Calu3 (cell line): ENCODE results near the gene PARD3. TPM values are rescaled to one million over a fixed set of nuclear protein-coding genes. Genes with fewer than 3 reads are reported as not detected.
"Not testable (repeated sequence)": the region's sequence is repeated elsewhere in the genome, so short reads cannot be mapped to it uniquely, and the experiment has no call there.

Experiments used
- BruUV-seq: library from RNA; stranded (reverse); fragments of 400-500 nt; replicated peaks from 2 replicates; lab custom pipeline; 2021; lab: Mats Ljungman, UMichigan
- CTCF ChIA-PET: fragments of 300-600 bp; sonication (Branson Sonifier 250); formaldehyde crosslinking; loops from one replicate; lab custom pipeline; 2022; ENCODE audit warnings: antibody characterized with exemption; lab: Charles Lee
- DNase-seq: peaks from one replicate; pipeline ENCODE4 v3.0.0; 2022
- H3K27ac Mint-ChIP-seq: one replicate; pipeline ENCODE4 v1.8.0; 2022; ENCODE audit warnings: mixed read lengths; ENCODE audit not compliant: unreplicated experiment
- H3K27me3 Mint-ChIP-seq: one replicate; pipeline ENCODE4 v1.8.0; 2022; ENCODE audit warnings: mixed read lengths; ENCODE audit not compliant: unreplicated experiment
- H3K36me3 Mint-ChIP-seq: one replicate; pipeline ENCODE4 v1.8.0; 2022; ENCODE audit warnings: mild to moderate bottlenecking, moderate library complexity, mixed read lengths; ENCODE audit not compliant: insufficient read depth, unreplicated experiment
- H3K4me1 Mint-ChIP-seq: one replicate; pipeline ENCODE4 v1.8.0; 2022; ENCODE audit warnings: mild to moderate bottlenecking, low read depth, mixed read lengths; ENCODE audit not compliant: unreplicated experiment
- H3K4me3 Mint-ChIP-seq: one replicate; pipeline ENCODE4 v1.8.0; 2022; ENCODE audit warnings: mild to moderate bottlenecking, low read depth, moderate library complexity, mixed read lengths; ENCODE audit not compliant: unreplicated experiment
- H3K9me3 Mint-ChIP-seq: one replicate; pipeline ENCODE4 v1.8.0; 2022; ENCODE audit warnings: low read depth, mixed read lengths; ENCODE audit not compliant: unreplicated experiment
- intact Hi-C: fragments of 100-400 bp; cut with micrococcal nuclease; formaldehyde crosslinking; loops from one replicate; pipeline ENCODE4 v1.10.0; 2022; ENCODE audit not compliant: unreplicated experiment
- total RNA-seq: library from RNA; stranded (reverse); gene quantifications from 2 replicates; pipeline ENCODE4 v1.2.3, GENCODE V29; 2022
- TF ChIP-seq, protein P1 (sequence below): fragments of 200-600 bp; IDR thresholded peaks from one replicate; pipeline ENCODE4 v1.8.0; 2022; ENCODE audit warnings: antibody characterized with exemption; ENCODE audit not compliant: unreplicated experiment

Gene PARD3
- total RNA-seq, 1 experiment from 2014 or later, result 62.4 TPM

DNA sequence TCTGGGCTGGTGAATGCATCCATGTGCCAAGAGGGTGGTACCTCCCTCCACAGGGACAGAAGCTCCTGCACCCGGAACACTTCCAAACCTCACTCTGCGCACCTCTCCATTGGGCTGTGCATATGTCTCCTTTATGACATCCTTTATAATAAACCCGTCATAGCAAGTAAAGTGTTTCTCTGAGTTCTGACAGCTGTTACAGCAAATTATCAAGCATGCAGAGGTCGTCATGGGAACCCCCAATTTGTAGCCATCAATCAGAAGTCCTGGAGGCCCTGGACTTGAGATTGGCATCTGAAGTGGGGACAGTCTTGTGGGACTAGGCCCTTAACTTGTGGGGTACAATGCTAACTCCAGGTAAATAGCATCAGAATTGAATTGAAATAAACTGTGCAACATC lies 29.4 kb upstream of the PARD3 start:
- BruUV-seq, result no TSS peak
- CTCF ChIA-PET, result no interaction called here

DNA sequence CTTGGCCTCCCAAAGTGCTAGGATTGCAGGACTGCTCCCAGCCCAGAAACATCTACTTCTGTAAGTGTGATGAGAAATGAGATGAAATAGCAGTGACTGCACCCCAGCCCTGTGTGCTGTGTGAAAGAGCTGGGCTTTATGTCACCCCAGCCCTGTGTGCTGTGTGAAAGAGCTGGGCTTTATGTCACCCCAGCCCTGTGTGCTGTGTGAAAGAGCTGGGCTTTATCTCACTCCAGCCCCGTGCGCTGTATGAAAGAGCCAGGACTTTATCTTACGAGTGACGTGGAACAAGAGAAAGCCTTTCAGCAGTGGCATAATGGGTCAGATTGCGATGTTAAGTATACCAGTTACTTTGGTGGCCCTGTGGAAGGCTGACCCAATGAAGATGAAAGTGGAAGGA lies 28.4 kb upstream of the PARD3 start:
- H3K9me3 Mint-ChIP-seq, H3K27ac Mint-ChIP-seq, intact Hi-C loops, CTCF ChIA-PET, H3K4me1 Mint-ChIP-seq, H3K4me3 Mint-ChIP-seq, BruUV-seq, DNase-seq, H3K36me3 Mint-ChIP-seq: not testable (repeated sequence)
- peaks cover 13% of the 10 kb centered on the region for H3K27me3 Mint-ChIP-seq

More for the DNA sequence above, 29.4 kb upstream of the PARD3 start:
- no peak for DNase-seq
- intact Hi-C loops, result no loop called here
- Mint-ChIP-seq H3K4me3 (no peak overlapping the region), H3K4me1 (no peaks in the 10 kb centered on the region), H3K9me3 (no peaks in the 10 kb centered on the region), H3K36me3 (no peaks in the 10 kb centered on the region), H3K27ac (no peak overlapping the region), H3K27me3 (peaks cover 13% of the 10 kb centered on the region)
- TF ChIP-seq, protein P1, sequence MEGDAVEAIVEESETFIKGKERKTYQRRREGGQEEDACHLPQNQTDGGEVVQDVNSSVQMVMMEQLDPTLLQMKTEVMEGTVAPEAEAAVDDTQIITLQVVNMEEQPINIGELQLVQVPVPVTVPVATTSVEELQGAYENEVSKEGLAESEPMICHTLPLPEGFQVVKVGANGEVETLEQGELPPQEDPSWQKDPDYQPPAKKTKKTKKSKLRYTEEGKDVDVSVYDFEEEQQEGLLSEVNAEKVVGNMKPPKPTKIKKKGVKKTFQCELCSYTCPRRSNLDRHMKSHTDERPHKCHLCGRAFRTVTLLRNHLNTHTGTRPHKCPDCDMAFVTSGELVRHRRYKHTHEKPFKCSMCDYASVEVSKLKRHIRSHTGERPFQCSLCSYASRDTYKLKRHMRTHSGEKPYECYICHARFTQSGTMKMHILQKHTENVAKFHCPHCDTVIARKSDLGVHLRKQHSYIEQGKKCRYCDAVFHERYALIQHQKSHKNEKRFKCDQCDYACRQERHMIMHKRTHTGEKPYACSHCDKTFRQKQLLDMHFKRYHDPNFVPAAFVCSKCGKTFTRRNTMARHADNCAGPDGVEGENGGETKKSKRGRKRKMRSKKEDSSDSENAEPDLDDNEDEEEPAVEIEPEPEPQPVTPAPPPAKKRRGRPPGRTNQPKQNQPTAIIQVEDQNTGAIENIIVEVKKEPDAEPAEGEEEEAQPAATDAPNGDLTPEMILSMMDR, result no peak

DNA sequence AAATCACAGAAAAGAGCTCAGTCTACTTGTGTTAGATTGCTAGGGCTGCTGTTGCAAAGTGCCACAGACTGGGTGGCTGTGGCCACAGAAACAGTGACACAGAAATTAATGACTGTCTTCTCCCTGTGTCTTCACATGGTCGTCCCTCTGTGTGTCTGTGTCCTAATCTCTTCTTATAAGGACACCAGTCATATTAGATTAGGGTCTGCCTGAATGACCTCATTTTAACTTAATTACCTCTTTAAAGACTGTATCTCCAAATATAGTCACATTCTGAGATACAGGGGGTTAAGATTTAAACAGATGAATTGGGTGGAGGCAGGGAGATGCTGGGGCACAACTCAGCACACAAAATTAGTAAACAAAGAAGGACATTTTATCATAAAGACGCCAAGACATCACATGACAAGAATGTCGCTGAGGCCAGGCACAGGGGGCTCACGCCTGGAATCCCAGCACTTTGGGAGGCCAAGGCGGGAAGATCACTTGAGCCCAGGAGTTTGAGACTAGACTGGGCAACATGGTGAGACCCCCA lies 23.3 kb upstream of the PARD3 start:
- H3K4me3 Mint-ChIP-seq, result no peak overlapping the region
- no peaks in the 10 kb centered on the region for H3K4me1 Mint-ChIP-seq
- H3K36me3 Mint-ChIP-seq, result no peaks in the 10 kb centered on the region
- H3K9me3 Mint-ChIP-seq, result no peaks in the 10 kb centered on the region
- H3K27ac Mint-ChIP-seq, result no peak overlapping the region
- intact Hi-C loops, result no loop called here
- BruUV-seq, result no TSS peak
- no peak for DNase-seq
- H3K27me3 Mint-ChIP-seq, result peaks cover 5% of the 10 kb centered on the region
- CTCF ChIA-PET, result interaction anchor here (0.6 kb wide), 1 partner anchor 21 kb away, joined by 3 read pairs; no protein-coding TSS in a partner anchor
- TF ChIP-seq, protein P1, result no peak

DNA sequence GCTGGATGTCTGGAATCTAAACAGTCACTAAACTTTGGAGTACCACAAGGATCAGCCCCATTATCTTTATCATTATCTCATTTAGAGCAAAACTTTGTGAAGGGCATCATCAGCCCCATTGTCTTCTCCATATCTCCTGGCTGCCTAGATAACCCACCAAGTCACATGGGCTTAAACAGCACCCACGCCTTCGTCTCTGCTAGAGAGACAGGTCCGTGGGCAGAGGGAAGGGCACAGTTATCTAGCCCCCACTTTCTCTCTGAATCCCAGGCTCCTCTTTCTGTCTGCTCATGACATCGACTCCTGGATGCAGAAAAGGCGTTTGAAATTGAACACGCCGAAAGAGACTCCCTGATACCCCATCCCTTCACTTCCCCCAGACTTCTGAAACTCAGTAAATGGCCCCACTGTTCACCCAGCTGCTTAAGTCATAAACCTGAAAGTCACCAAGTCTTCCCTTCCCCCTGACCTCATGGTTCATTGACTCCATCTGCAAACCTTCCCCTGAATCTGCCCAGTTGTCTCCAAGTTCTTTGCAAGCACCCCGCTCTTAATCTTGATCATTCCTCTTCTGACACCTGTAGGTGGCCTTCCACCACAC lies 20.9 kb upstream of the PARD3 start:
- no TSS peak for BruUV-seq
- intact Hi-C loops, result no loop called here
- TF ChIP-seq, protein P1, result no peak
- H3K4me3 Mint-ChIP-seq, result no peak overlapping the region
- H3K27ac Mint-ChIP-seq, result no peak overlapping the region
- H3K4me1 Mint-ChIP-seq, result no peaks in the 10 kb centered on the region
- no peaks in the 10 kb centered on the region for H3K27me3 Mint-ChIP-seq
- H3K36me3 Mint-ChIP-seq, result no peaks in the 10 kb centered on the region
- no peaks in the 10 kb centered on the region for H3K9me3 Mint-ChIP-seq
- DNase-seq, result no peak
- CTCF ChIA-PET, result no interaction called here

DNA sequence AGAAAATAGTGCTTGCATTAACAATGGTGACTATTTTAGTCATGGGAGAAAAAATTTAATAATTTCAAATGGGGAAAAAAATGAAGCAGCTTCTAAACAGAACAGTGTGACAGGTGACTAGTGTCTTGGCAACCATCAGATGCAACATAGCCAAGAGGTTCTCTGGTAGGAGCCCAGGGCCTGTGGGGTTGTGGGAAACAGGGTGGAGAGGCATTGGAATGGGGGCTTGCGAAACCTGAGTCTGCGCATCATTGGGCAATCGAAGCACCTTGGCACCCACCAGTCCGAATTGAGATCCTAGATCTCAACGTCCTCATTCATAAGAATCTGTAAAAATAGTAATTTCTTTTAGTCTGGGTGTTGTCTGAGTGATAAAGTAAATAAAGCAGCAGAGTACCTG lies 19.2 kb upstream of the PARD3 start:
- Mint-ChIP-seq H3K4me1 (no peaks in the 10 kb centered on the region), H3K4me3 (no peak overlapping the region), H3K36me3 (no peaks in the 10 kb centered on the region), H3K9me3 (no peaks in the 10 kb centered on the region), H3K27ac (no peak overlapping the region), H3K27me3 (no peaks in the 10 kb centered on the region)
- no peak for DNase-seq
- TF ChIP-seq, protein P1, result no peak
- no TSS peak for BruUV-seq
- intact Hi-C loops, result no loop called here
- CTCF ChIA-PET, result no interaction called here
